NT2/D1 (cell line): ENCODE measurements around the gene RYR3.

Experiments
- SUZ12 ChIP-seq: IDR thresholded peaks from 2 replicates; pipeline ENCODE4 v1.6.1; 2011; ENCODE audit not compliant: insufficient read length, insufficient read depth; ENCODE audit errors: extremely low read depth
- YY1 ChIP-seq: IDR thresholded peaks from 2 replicates; pipeline ENCODE4 v1.6.1; 2011; ENCODE audit not compliant: insufficient read length, insufficient read depth

DNA sequence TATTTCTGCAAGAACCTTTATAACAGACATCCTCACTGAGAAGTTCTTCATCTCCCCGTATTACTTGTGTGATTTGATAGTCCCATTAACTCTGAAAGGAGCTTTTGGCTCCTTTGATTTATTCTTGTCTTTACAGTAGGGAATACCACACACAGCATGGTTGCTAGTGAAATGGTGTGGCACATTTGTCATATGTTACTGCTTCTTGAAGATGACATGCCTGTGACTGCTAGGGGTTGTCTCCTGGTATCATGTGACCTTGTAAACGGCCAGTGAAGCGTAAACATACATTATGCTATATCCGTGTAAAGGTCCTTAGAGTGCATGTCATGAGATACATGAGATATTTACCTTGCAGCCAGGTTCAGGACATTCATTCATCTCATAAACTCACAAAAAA lies 197.9 kb downstream of the RYR3 start:
- TF ChIP-seq SUZ12 (no peak), YY1 (no peak)
